Astrocyte of the cerebellum (primary cell): Measurements from ENCODE around the gene SIPA1L3.

Source experiments
- DNase-seq: peaks from one replicate; pipeline ENCODE4 v3.0.0-alpha.2; 2011; ENCODE audit warnings: low read depth
- H3K4me3 ChIP-seq: 2 replicates; pipeline ENCODE4 v1.5.1; 2011; ENCODE audit warnings: mild to moderate bottlenecking, low read depth, low read length, moderate library complexity
- CTCF ChIP-seq: IDR thresholded peaks from 2 replicates; pipeline ENCODE4 v1.5.1; 2012; ENCODE audit warnings: low read length, low read depth, moderate library complexity, mild to moderate bottlenecking; ENCODE audit errors: missing control alignments
- in situ Hi-C: cut with HindIII; loops from 2 replicates; pipeline ENCODE4 v1.10.0; 2017; ENCODE audit warnings: low sequenced_read_pairs

Gene SIPA1L3

GRCh38 chr19:38245826-38246498, 339.0 kb downstream of the SIPA1L3 start:
- TF ChIP-seq CTCF = no peak
- in situ Hi-C loops = no loop called here
- no peak for DNase-seq
- H3K4me3 ChIP-seq = no peak overlapping the region

GRCh38 chr19:38247126-38247525, 340.1 kb downstream of the SIPA1L3 start:
- no peak for DNase-seq
- H3K4me3 ChIP-seq = no peak overlapping the region
- in situ Hi-C loops = no loop called here
- no peak for TF ChIP-seq CTCF

GRCh38 chr19:38247734-38248268, 340.8 kb downstream of the SIPA1L3 start:
- DNase-seq = no peak
- in situ Hi-C loops = no loop called here
- TF ChIP-seq CTCF = no peak
- no peak overlapping the region for H3K4me3 ChIP-seq

GRCh38 chr19:38248421-38248820, 341.4 kb downstream of the SIPA1L3 start:
- no peak for DNase-seq
- in situ Hi-C loops = no loop called here
- no peak for TF ChIP-seq CTCF
- no peak overlapping the region for H3K4me3 ChIP-seq

- DNase-seq = no peak
- TF ChIP-seq CTCF = no peak
- in situ Hi-C loops = loop anchor here (5.0 to 10.0 kb wide), 2 partner anchors 67 to 356 kb away; partner anchors contain the start of genes KCNK6 and YIF1B
- H3K4me3 ChIP-seq = no peak overlapping the region
Observed at GRCh38 chr19:38250428-38250820, 343.4 kb downstream of the SIPA1L3 start.

GRCh38 chr19:38250821-38251563, 344.0 kb downstream of the SIPA1L3 start:
- H3K4me3 ChIP-seq = no peak overlapping the region
- in situ Hi-C loops = loop anchor here (5.0 to 10.0 kb wide), 2 partner anchors 66 to 356 kb away; partner anchors contain the start of genes KCNK6 and YIF1B
- no peak for DNase-seq
- TF ChIP-seq CTCF = no peak
